Mesenchymal stem cell (in vitro differentiated cells and primary cell): ENCODE results near the gene DDX28.

Experiments used
- DNase-seq: peaks from one replicate; pipeline ENCODE4 v3.0.0-alpha.2; 2013
- H2AFZ ChIP-seq: one replicate; pipeline ENCODE4 v1.6.1; 2013; ENCODE audit warnings: low read depth, mild to moderate bottlenecking, control low read depth, inconsistent platforms, low read length, moderate library complexity
- H2AK5ac ChIP-seq: 2 replicates; pipeline ENCODE4 v1.6.1; 2013; ENCODE audit warnings: low read length, moderate library complexity, mild to moderate bottlenecking, inconsistent platforms; ENCODE audit not compliant: severe bottlenecking
- H2BK120ac ChIP-seq: one replicate; pipeline ENCODE4 v1.6.1; 2013; ENCODE audit warnings: low read depth, mild to moderate bottlenecking, inconsistent platforms, low read length, moderate library complexity
- H2BK12ac ChIP-seq, 2 experiments: one replicate each; pipeline ENCODE4 v1.6.1; 2013; ENCODE audit warnings: inconsistent platforms in 2 of 2, low read length in 2 of 2, mild to moderate bottlenecking in 2 of 2, moderate library complexity in 2 of 2, control low read depth in 1 of 2
- H2BK15ac ChIP-seq: one replicate; pipeline ENCODE4 v1.6.1; 2013; ENCODE audit warnings: mild to moderate bottlenecking, low read depth, inconsistent platforms; ENCODE audit not compliant: poor library complexity, severe bottlenecking
- H2BK5ac ChIP-seq: 2 replicates; pipeline ENCODE4 v1.6.1; 2013; ENCODE audit warnings: low read depth, mild to moderate bottlenecking, low read length, control low read depth, inconsistent platforms; ENCODE audit not compliant: poor library complexity, severe bottlenecking
- H3K14ac ChIP-seq, 2 experiments: one replicate each; pipeline ENCODE4 v1.6.1; 2013; ENCODE audit warnings: inconsistent platforms in 2 of 2, low read length in 2 of 2, control low read depth in 1 of 2, mild to moderate bottlenecking in 1 of 2, moderate library complexity in 1 of 2
- H3K18ac ChIP-seq, 2 experiments: one replicate each; pipeline ENCODE4 v1.6.1; 2013; ENCODE audit warnings: inconsistent platforms in 2 of 2, low read length in 2 of 2, control low read depth in 1 of 2, low read depth in 1 of 2, mild to moderate bottlenecking in 1 of 2
- H3K23ac ChIP-seq, 2 experiments: one replicate each; pipeline ENCODE4 v1.6.1; 2013; ENCODE audit warnings: inconsistent platforms in 2 of 2, low read length in 2 of 2, mild to moderate bottlenecking in 2 of 2, moderate library complexity in 2 of 2, control low read depth in 1 of 2
- H3K27ac ChIP-seq: 2 replicates; pipeline ENCODE4 v1.5.1; 2013; ENCODE audit warnings: mild to moderate bottlenecking, moderate library complexity, low read length, control low read depth, inconsistent platforms; ENCODE audit not compliant: poor library complexity, severe bottlenecking
- H3K27me3 ChIP-seq, 2 experiments: 2 replicates each; pipeline versions ENCODE4 v1.6.1 to v1.7.0; 2013; ENCODE audit warnings: low read length in 2 of 2, mild to moderate bottlenecking in 2 of 2, moderate library complexity in 2 of 2, control low read depth in 1 of 2, inconsistent platforms in 1 of 2; ENCODE audit not compliant: control insufficient read depth in 1 of 2, insufficient read depth in 1 of 2
- H3K36me3 ChIP-seq, 2 experiments: 2 replicates each; pipeline versions ENCODE4 v1.6.1 to v1.7.0; 2013; ENCODE audit warnings: low read length in 2 of 2, control low read depth in 1 of 2, inconsistent platforms in 1 of 2, low read depth in 1 of 2, mild to moderate bottlenecking in 1 of 2; ENCODE audit not compliant: insufficient read depth in 2 of 2, control insufficient read depth in 1 of 2
- H3K4ac ChIP-seq, 2 experiments: one replicate each; pipeline ENCODE4 v1.6.1; 2013; ENCODE audit warnings: inconsistent platforms in 2 of 2, low read length in 2 of 2, mild to moderate bottlenecking in 2 of 2, moderate library complexity in 2 of 2, control low read depth in 1 of 2, low read depth in 1 of 2
- H3K4me1 ChIP-seq: 2 replicates; pipeline ENCODE4 v1.6.1; 2013; ENCODE audit warnings: low read depth, low read length, control low read depth; ENCODE audit not compliant: control insufficient read depth, insufficient read depth
- H3K4me2 ChIP-seq: 2 replicates; pipeline ENCODE4 v1.6.1; 2013; ENCODE audit warnings: low read length, mild to moderate bottlenecking, inconsistent platforms; ENCODE audit not compliant: poor library complexity, severe bottlenecking
- H3K4me3 ChIP-seq, 2 experiments: 2 replicates each; pipeline versions ENCODE4 v1.5.1 to v1.7.0; 2013; ENCODE audit warnings: low read length in 2 of 2, mild to moderate bottlenecking in 2 of 2, control low read depth in 1 of 2, low read depth in 1 of 2; ENCODE audit not compliant: insufficient read depth in 1 of 2
- H3K79me1 ChIP-seq: replicated peaks from 2 replicates; pipeline ENCODE4 v1.6.1; 2013; ENCODE audit warnings: mild to moderate bottlenecking, control low read depth, low read length, inconsistent platforms; ENCODE audit not compliant: poor library complexity, severe bottlenecking
- H3K9ac ChIP-seq: 2 replicates; pipeline ENCODE4 v1.7.0; 2013; ENCODE audit warnings: mild to moderate bottlenecking, low read length, moderate library complexity
- H3K9me3 ChIP-seq: 2 replicates; pipeline ENCODE4 v1.7.0; 2013; ENCODE audit warnings: mild to moderate bottlenecking, low read length; ENCODE audit not compliant: control insufficient read depth
- H4K8ac ChIP-seq: one replicate; pipeline ENCODE4 v1.6.1; 2013; ENCODE audit warnings: inconsistent platforms, mild to moderate bottlenecking, low read length, moderate library complexity
- H4K91ac ChIP-seq: one replicate; pipeline ENCODE4 v1.6.1; 2013; ENCODE audit warnings: mild to moderate bottlenecking, low read length, inconsistent platforms
- WGBS: methylation state at CpG from one replicate; pipeline ENCODE4 v1.1.7; 2013; ENCODE audit warnings: mixed read lengths; 5-methylcytosine and 5-hydroxymethylcytosine counted together

Gene DDX28

GRCh38 chr16:67992661-67993206, 30.3 kb downstream of the DDX28 start:
- no peaks in the 10 kb centered on the region for H3K36me3 ChIP-seq
- DNase-seq, result no peak
- H3K23ac ChIP-seq, result no peak overlapping the region
- H2BK120ac ChIP-seq, result no peak overlapping the region
- H3K79me1 ChIP-seq, result no peaks in the 10 kb centered on the region
- H3K4me1 ChIP-seq, result peaks cover 7% of the 10 kb centered on the region
- no peak overlapping the region for H3K4me3 ChIP-seq
- peak overlapping the region in 1 of 2 experiments; percentile 29 for H3K4ac ChIP-seq
- no peak overlapping the region for H2BK12ac ChIP-seq
- peak overlapping the region; percentile 52 for H4K91ac ChIP-seq
- no peak overlapping the region for H2AK5ac ChIP-seq
- peak overlapping the region; percentile 81 for H3K9ac ChIP-seq
- H3K18ac ChIP-seq, result no peak overlapping the region
- H2AFZ ChIP-seq, result no peak overlapping the region
- no peak overlapping the region for H3K14ac ChIP-seq
- H3K4me2 ChIP-seq, result no peak overlapping the region
- no peak overlapping the region for H4K8ac ChIP-seq
- H3K27ac ChIP-seq, result no peak overlapping the region
- H2BK5ac ChIP-seq, result no peak overlapping the region
- peak overlapping the region; percentile 60 for H2BK15ac ChIP-seq
- H3K9me3 ChIP-seq, result no peaks in the 10 kb centered on the region
- WGBS, result 78% methylated on average over 20 of the region's 20 CpGs
- H3K27me3 ChIP-seq, result peaks cover 0 to 16% of the 10 kb centered on the region in 2 experiments

GRCh38 chr16:67990018-67990386, 33.0 kb downstream of the DDX28 start:
- 82% methylated on average over 6 of the region's 6 CpGs for WGBS

GRCh38 chr16:67989322-67990017, 33.6 kb downstream of the DDX28 start:
- no peak overlapping the region for H2BK5ac ChIP-seq
- no peak overlapping the region for H3K14ac ChIP-seq
- no peak overlapping the region for H3K23ac ChIP-seq
- H3K27me3 ChIP-seq, result peaks cover 0 to 16% of the 10 kb centered on the region in 2 experiments
- no peak overlapping the region for H2AFZ ChIP-seq
- no peak overlapping the region for H3K18ac ChIP-seq
- no peak overlapping the region for H3K4me3 ChIP-seq
- H2BK15ac ChIP-seq, result no peak overlapping the region
- H3K9ac ChIP-seq, result no peak overlapping the region
- no peaks in the 10 kb centered on the region for H3K36me3 ChIP-seq
- no peaks in the 10 kb centered on the region for H3K9me3 ChIP-seq
- H2BK120ac ChIP-seq, result no peak overlapping the region
- no peak for DNase-seq
- H3K79me1 ChIP-seq, result no peaks in the 10 kb centered on the region
- H4K8ac ChIP-seq, result no peak overlapping the region
- no peak overlapping the region for H2AK5ac ChIP-seq
- WGBS, result 85% methylated on average over 8 of the region's 8 CpGs
- no peak overlapping the region for H3K4ac ChIP-seq
- no peak overlapping the region for H2BK12ac ChIP-seq
- no peak overlapping the region for H3K27ac ChIP-seq
- no peak overlapping the region for H4K91ac ChIP-seq
- no peak overlapping the region for H3K4me2 ChIP-seq
- peaks cover 9% of the 10 kb centered on the region for H3K4me1 ChIP-seq

More at GRCh38 chr16:67990018-67990386, 33.0 kb downstream of the DDX28 start:
- Histone ChIP-seq H2BK120ac (no peak overlapping the region), H3K23ac (no peak overlapping the region), H3K4me1 (peaks cover 7% of the 10 kb centered on the region), H2AK5ac (no peak overlapping the region), H3K27me3 (peaks cover 0 to 16% of the 10 kb centered on the region in 2 experiments), H3K14ac (no peak overlapping the region), H3K4me3 (no peak overlapping the region), H3K4me2 (no peak overlapping the region), H2BK15ac (no peak overlapping the region), H3K36me3 (no peaks in the 10 kb centered on the region), H3K9me3 (no peaks in the 10 kb centered on the region), H3K79me1 (no peaks in the 10 kb centered on the region), H4K91ac (no peak overlapping the region), H3K27ac (no peak overlapping the region), H2AFZ (no peak overlapping the region), H2BK12ac (no peak overlapping the region), H3K18ac (no peak overlapping the region), H2BK5ac (no peak overlapping the region), H3K9ac (no peak overlapping the region), H3K4ac (no peak overlapping the region), H4K8ac (no peak overlapping the region)
- no peak for DNase-seq

GRCh38 chr16:67988675-67989074, 34.4 kb downstream of the DDX28 start:
- Histone ChIP-seq H2BK5ac (no peak overlapping the region), H3K27ac (no peak overlapping the region), H2BK120ac (no peak overlapping the region), H2BK15ac (no peak overlapping the region), H3K23ac (no peak overlapping the region), H3K79me1 (no peaks in the 10 kb centered on the region), H3K18ac (no peak overlapping the region), H2AK5ac (no peak overlapping the region), H3K9me3 (no peaks in the 10 kb centered on the region), H3K4me3 (no peak overlapping the region), H3K4ac (no peak overlapping the region), H3K14ac (no peak overlapping the region), H2BK12ac (no peak overlapping the region), H4K91ac (no peak overlapping the region), H3K4me2 (no peak overlapping the region), H3K36me3 (no peaks in the 10 kb centered on the region), H2AFZ (no peak overlapping the region), H4K8ac (no peak overlapping the region), H3K27me3 (peaks cover 0 to 16% of the 10 kb centered on the region in 2 experiments), H3K9ac (no peak overlapping the region), H3K4me1 (peaks cover 9% of the 10 kb centered on the region)
- WGBS, result 81% methylated on average over 3 of the region's 3 CpGs
- DNase-seq, result no peak
